ENCODE measurements around the gene SEC14L5. TPM values are rescaled to one million over a fixed set of nuclear protein-coding genes. Genes with fewer than 3 reads are reported as not detected.

SEC14L5 gene
- polyA plus RNA-seq, 3 donors: 0.03 TPM; not detected in 2

DNA sequence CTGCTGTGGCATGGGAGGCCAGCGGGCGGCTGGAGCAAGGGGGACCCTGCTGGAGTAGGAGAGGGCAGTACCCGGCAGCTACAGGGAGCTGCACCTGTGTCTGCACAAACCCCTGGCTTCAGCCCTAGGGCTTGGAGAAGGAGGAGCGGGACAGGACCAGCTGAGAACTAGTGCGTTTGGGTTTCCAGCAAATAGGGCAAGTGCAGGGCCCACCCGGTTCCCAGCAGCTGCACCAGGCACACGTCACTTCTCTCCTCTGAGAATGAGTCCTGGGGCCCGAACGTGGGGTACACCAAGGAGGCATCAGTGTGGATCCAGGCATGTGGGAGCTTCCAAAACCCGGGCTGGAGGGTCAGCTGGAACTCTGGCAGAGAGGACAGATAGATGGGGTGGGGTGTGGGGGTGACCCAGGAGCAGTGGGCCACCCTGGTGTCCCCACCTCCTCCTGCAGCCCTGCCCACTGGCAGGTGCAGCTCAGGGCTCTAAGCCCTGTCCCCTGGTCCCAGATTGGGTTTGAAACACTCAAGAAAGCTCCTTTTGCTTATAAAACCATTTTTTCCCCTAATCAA is 102.0 kb downstream of the SEC14L5 start:
- no peaks in the 10 kb centered on the region for H3K9me3 ChIP-seq (replicated peaks in 1 of 2; ENCODE audit: control insufficient read depth in 1 of 2, insufficient read depth in 1 of 2, low read length in 2 of 2)
- H3K4me2 ChIP-seq (replicated peaks; ENCODE audit: extremely low read depth, low read length, poor library complexity, severe bottlenecking): no peak overlapping the region
- Mint-ChIP-seq H3K4me3 (no peak overlapping the region), H3K27me3 (ENCODE audit: low read depth in 3 of 3) (peaks cover 5 to 15% (median 5%) of the 10 kb centered on the region in 3 donors), H3K27ac (no peak overlapping the region), H3K36me3 (no peaks in the 10 kb centered on the region), H3K4me1 (peaks cover 10% of the 10 kb centered on the region), H3K9me3 (no peaks in the 10 kb centered on the region)
- H3K4me3 ChIP-seq (replicated peaks in 1 of 3; ENCODE audit: low read depth in 2 of 3, low read length in 3 of 3): no peak overlapping the region
- 93% methylated on average over 3 of the region's 10 CpGs for WGBS (ENCODE audit: insufficient coverage)
- H2AFZ ChIP-seq (ENCODE audit: insufficient read depth, low read depth, low read length, poor library complexity, severe bottlenecking): no peak overlapping the region
- H3K27ac ChIP-seq (ENCODE audit: low read depth in 1 of 2, low read length in 2 of 2): no peak overlapping the region
- TF ChIP-seq, protein P1, sequence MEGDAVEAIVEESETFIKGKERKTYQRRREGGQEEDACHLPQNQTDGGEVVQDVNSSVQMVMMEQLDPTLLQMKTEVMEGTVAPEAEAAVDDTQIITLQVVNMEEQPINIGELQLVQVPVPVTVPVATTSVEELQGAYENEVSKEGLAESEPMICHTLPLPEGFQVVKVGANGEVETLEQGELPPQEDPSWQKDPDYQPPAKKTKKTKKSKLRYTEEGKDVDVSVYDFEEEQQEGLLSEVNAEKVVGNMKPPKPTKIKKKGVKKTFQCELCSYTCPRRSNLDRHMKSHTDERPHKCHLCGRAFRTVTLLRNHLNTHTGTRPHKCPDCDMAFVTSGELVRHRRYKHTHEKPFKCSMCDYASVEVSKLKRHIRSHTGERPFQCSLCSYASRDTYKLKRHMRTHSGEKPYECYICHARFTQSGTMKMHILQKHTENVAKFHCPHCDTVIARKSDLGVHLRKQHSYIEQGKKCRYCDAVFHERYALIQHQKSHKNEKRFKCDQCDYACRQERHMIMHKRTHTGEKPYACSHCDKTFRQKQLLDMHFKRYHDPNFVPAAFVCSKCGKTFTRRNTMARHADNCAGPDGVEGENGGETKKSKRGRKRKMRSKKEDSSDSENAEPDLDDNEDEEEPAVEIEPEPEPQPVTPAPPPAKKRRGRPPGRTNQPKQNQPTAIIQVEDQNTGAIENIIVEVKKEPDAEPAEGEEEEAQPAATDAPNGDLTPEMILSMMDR (IDR thresholded peaks at IDR 0.05): no peak
- no peaks in the 10 kb centered on the region for H4K20me1 ChIP-seq (ENCODE audit: insufficient read depth, low read length)
- intact Hi-C loops (cut with micrococcal nuclease): no loop called here
- peaks cover 7 to 8% of the 10 kb centered on the region in 2 donors for H3K4me1 ChIP-seq (ENCODE audit: control insufficient read depth in 1 of 2, insufficient read depth in 2 of 2, low read length in 2 of 2)
- no peak for DNase-seq
- H3K79me2 ChIP-seq (ENCODE audit: insufficient read depth, low read length): no peaks in the 10 kb centered on the region
- H3K27me3 ChIP-seq (ENCODE audit: control insufficient read depth in 2 of 2, insufficient read depth in 2 of 2, low read length in 2 of 2): no peaks in the 10 kb centered on the region
- no peak overlapping the region for H3K9ac ChIP-seq (ENCODE audit: insufficient read depth, low read length, poor library complexity, severe bottlenecking)
- H3K36me3 ChIP-seq (replicated peaks in 1 of 2; ENCODE audit: control insufficient read depth in 1 of 2, insufficient read depth in 2 of 2, low read length in 2 of 2): no peaks in the 10 kb centered on the region

DNA sequence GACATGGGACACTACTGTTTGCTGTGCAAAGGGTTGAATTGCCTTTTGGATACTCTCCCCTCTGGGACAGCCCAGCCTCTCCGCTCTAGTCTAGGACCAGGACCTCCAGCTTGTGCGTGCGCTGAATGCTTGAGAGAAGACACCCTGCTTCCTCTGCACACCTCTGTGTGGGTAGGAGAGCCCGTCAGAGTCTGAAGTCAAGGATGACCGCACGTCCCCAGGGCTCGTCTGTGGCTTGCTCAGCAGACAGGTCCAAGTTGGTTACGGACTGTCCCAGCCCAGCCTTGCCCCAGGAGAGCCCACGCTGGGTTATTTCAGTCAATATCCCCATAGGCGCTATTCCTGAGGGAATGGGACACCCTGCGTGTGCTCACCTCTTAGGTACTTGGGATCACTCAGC is 103.9 kb downstream of the SEC14L5 start:
- no peak overlapping the region for H3K4me2 ChIP-seq (replicated peaks; ENCODE audit: extremely low read depth, low read length, poor library complexity, severe bottlenecking)
- peaks cover 12% of the 10 kb centered on the region for H3K4me1 Mint-ChIP-seq
- no peaks in the 10 kb centered on the region for H4K20me1 ChIP-seq (ENCODE audit: insufficient read depth, low read length)
- intact Hi-C loops (cut with micrococcal nuclease): no loop called here
- H3K27me3 ChIP-seq (ENCODE audit: control insufficient read depth in 2 of 2, insufficient read depth in 2 of 2, low read length in 2 of 2): no peaks in the 10 kb centered on the region
- TF ChIP-seq, protein P1 (IDR thresholded peaks at IDR 0.05): no peak
- no peaks in the 10 kb centered on the region for H3K36me3 Mint-ChIP-seq
- no peak overlapping the region for H2AFZ ChIP-seq (ENCODE audit: insufficient read depth, low read depth, low read length, poor library complexity, severe bottlenecking)
- H3K4me1 ChIP-seq (ENCODE audit: control insufficient read depth in 1 of 2, insufficient read depth in 2 of 2, low read length in 2 of 2): peaks cover 7 to 8% of the 10 kb centered on the region in 2 donors
- no peak overlapping the region for H3K27ac Mint-ChIP-seq
- H3K27ac ChIP-seq (ENCODE audit: low read depth in 1 of 2, low read length in 2 of 2): no peak overlapping the region
- no peaks in the 10 kb centered on the region for H3K9me3 ChIP-seq (replicated peaks in 1 of 2; ENCODE audit: control insufficient read depth in 1 of 2, insufficient read depth in 1 of 2, low read length in 2 of 2)
- peaks cover 2 to 8% (median 7%) of the 10 kb centered on the region in 3 donors for H3K27me3 Mint-ChIP-seq (ENCODE audit: low read depth in 3 of 3)
- H3K79me2 ChIP-seq (ENCODE audit: insufficient read depth, low read length): no peaks in the 10 kb centered on the region
- no peaks in the 10 kb centered on the region for H3K36me3 ChIP-seq (replicated peaks in 1 of 2; ENCODE audit: control insufficient read depth in 1 of 2, insufficient read depth in 2 of 2, low read length in 2 of 2)
- H3K4me3 ChIP-seq (replicated peaks in 1 of 3; ENCODE audit: low read depth in 2 of 3, low read length in 3 of 3): no peak overlapping the region
- no peaks in the 10 kb centered on the region for H3K9me3 Mint-ChIP-seq
- no peak overlapping the region for H3K9ac ChIP-seq (ENCODE audit: insufficient read depth, low read length, poor library complexity, severe bottlenecking)
- no peak overlapping the region for H3K4me3 Mint-ChIP-seq
- DNase-seq: no peak
- WGBS (ENCODE audit: insufficient coverage): 93% methylated on average over 6 of the region's 11 CpGs

Data from CD14-positive monocyte (primary cell).